HL-60 (cell line): ENCODE results near the gene SPG11.
"Not testable (repeated sequence)": the region's sequence is repeated elsewhere in the genome, so short reads cannot be mapped to it uniquely, and the experiment has no call there.

Source experiments
- DNase-seq, 2 experiments: peaks; one replicate each; pipeline ENCODE4 v3.0.0-alpha.2; 2010 to 2020; ENCODE audit warnings: low read depth in 1 of 2, low spot score in 1 of 2
- H3K27ac ChIP-seq: fragments of 250-450 bp; sonication (Bioruptor Pico); replicated peaks from 2 replicates; pipeline ENCODE4 v1.5.1; 2020; ENCODE audit warnings: mild to moderate bottlenecking, moderate library complexity
- H3K27me3 ChIP-seq: fragments of 250-450 bp; sonication (Bioruptor Pico); 2 replicates; pipeline ENCODE4 v1.5.1; 2021; ENCODE audit warnings: mild to moderate bottlenecking, moderate library complexity; ENCODE audit not compliant: insufficient read depth, poor library complexity, severe bottlenecking
- H3K4me3 ChIP-seq: replicated peaks from 2 replicates; pipeline ENCODE4 v1.5.1; 2011; ENCODE audit warnings: mild to moderate bottlenecking, control low read depth, low read length; ENCODE audit not compliant: insufficient read depth
- GABPA ChIP-seq: IDR thresholded peaks from 2 replicates; pipeline ENCODE4 v1.6.1; 2012; ENCODE audit warnings: low read depth
- POLR2AphosphoS5 ChIP-seq: IDR thresholded peaks from 2 replicates; pipeline ENCODE4 v1.6.1; 2012; ENCODE audit warnings: low read depth
- SPI1 ChIP-seq: IDR thresholded peaks from 2 replicates; pipeline ENCODE4 v1.6.1; 2012; ENCODE audit warnings: low read depth, mild to moderate bottlenecking, borderline replicate concordance
- TF ChIP-seq, protein P1 (sequence below): IDR thresholded peaks from 2 replicates; pipeline ENCODE4 v1.6.1; 2012; ENCODE audit warnings: low read depth; ENCODE audit not compliant: insufficient replicate concordance
- TF ChIP-seq, protein P2 (sequence below): IDR thresholded peaks from one replicate; pipeline ENCODE4 v1.5.1; 2011; ENCODE audit warnings: low read length, control low read depth, inconsistent platforms; ENCODE audit not compliant: insufficient read depth

SPG11 gene

DNA sequence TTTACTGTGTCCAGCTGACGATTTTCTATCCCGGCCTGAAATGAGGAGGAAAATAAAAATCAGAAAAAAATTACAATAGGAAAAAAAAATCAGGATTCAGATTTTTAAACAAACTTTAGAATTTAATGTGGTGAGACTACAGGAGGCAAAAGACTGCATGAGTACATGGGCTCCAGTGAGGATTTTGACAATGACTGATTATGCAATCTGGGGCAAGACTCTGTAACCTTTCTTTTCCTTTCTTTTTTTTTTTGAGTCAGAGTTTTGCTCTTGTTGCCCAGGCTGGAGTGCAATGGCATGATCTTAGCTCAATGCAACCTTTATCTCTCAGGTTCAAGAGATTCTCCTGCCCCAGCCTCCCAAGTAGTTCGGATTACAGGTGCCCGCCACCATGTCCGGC is 29.9 kb downstream of the SPG11 start:
- no peak for DNase-seq
- Histone ChIP-seq H3K27me3 (no peaks in the 10 kb centered on the region), H3K4me3 (no peak overlapping the region)

DNA sequence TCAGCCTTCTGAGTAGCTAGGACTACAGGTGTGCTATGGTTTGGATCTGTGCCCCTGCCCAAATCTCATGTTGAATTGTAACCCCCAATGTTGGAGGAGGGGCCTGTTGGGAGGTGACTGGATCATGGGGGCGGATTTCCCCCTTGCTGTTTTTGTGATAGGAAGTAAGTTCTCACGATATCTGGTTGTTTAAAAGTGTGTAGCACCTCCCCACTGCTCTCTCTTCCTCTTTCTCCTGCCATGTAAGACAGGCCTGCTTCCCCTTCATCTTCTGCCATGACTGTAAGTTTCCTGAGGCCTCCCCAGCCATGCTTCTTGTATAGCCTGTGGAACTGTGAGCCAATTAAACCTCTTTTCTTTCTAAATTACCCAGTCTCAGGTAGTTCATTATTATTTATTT is 38.2 kb downstream of the SPG11 start:
- DNase-seq: peak; percentile 16 to 22
- TF ChIP-seq SPI1: peak; percentile 60; the same call in 1 of the 2 replicates
- H3K4me3 ChIP-seq, H3K27me3 ChIP-seq, H3K27ac ChIP-seq: not testable (repeated sequence)

More for the DNA sequence above, 29.9 kb downstream of the SPG11 start:
- TF ChIP-seq, protein P1, sequence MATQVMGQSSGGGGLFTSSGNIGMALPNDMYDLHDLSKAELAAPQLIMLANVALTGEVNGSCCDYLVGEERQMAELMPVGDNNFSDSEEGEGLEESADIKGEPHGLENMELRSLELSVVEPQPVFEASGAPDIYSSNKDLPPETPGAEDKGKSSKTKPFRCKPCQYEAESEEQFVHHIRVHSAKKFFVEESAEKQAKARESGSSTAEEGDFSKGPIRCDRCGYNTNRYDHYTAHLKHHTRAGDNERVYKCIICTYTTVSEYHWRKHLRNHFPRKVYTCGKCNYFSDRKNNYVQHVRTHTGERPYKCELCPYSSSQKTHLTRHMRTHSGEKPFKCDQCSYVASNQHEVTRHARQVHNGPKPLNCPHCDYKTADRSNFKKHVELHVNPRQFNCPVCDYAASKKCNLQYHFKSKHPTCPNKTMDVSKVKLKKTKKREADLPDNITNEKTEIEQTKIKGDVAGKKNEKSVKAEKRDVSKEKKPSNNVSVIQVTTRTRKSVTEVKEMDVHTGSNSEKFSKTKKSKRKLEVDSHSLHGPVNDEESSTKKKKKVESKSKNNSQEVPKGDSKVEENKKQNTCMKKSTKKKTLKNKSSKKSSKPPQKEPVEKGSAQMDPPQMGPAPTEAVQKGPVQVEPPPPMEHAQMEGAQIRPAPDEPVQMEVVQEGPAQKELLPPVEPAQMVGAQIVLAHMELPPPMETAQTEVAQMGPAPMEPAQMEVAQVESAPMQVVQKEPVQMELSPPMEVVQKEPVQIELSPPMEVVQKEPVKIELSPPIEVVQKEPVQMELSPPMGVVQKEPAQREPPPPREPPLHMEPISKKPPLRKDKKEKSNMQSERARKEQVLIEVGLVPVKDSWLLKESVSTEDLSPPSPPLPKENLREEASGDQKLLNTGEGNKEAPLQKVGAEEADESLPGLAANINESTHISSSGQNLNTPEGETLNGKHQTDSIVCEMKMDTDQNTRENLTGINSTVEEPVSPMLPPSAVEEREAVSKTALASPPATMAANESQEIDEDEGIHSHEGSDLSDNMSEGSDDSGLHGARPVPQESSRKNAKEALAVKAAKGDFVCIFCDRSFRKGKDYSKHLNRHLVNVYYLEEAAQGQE: no peak
- TF ChIP-seq GABPA (no peak), SPI1 (no peak), POLR2AphosphoS5 (no peak)
- TF ChIP-seq, protein P2, sequence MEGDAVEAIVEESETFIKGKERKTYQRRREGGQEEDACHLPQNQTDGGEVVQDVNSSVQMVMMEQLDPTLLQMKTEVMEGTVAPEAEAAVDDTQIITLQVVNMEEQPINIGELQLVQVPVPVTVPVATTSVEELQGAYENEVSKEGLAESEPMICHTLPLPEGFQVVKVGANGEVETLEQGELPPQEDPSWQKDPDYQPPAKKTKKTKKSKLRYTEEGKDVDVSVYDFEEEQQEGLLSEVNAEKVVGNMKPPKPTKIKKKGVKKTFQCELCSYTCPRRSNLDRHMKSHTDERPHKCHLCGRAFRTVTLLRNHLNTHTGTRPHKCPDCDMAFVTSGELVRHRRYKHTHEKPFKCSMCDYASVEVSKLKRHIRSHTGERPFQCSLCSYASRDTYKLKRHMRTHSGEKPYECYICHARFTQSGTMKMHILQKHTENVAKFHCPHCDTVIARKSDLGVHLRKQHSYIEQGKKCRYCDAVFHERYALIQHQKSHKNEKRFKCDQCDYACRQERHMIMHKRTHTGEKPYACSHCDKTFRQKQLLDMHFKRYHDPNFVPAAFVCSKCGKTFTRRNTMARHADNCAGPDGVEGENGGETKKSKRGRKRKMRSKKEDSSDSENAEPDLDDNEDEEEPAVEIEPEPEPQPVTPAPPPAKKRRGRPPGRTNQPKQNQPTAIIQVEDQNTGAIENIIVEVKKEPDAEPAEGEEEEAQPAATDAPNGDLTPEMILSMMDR: no peak
- H3K27ac ChIP-seq: no peak overlapping the region

DNA sequence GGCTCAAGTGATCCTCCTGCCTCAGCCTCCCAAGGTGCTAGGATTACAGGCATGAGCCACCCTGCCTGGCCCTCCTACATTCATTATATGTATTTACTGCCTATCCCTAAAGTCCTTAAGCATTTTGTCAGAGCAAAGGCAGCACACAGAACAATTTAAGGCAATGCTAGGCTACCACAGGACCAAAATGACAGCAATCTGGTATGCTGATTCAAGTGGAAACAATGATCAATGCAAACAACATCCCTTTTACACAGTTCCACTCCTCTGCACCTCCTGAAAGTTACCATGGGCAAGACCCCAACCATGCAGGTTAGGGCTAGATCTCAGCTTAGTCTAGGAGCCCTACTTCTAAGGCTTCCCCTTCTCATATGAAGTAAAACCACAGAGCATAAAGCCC is 40.3 kb downstream of the SPG11 start:
- TF ChIP-seq POLR2AphosphoS5: no peak
- TF ChIP-seq, protein P2: no peak
- no peak for TF ChIP-seq SPI1
- TF ChIP-seq GABPA: no peak
- TF ChIP-seq, protein P1: no peak
- DNase-seq: no peak
- Histone ChIP-seq H3K4me3 (no peak overlapping the region), H3K27me3 (no peaks in the 10 kb centered on the region), H3K27ac (no peak overlapping the region)

DNA sequence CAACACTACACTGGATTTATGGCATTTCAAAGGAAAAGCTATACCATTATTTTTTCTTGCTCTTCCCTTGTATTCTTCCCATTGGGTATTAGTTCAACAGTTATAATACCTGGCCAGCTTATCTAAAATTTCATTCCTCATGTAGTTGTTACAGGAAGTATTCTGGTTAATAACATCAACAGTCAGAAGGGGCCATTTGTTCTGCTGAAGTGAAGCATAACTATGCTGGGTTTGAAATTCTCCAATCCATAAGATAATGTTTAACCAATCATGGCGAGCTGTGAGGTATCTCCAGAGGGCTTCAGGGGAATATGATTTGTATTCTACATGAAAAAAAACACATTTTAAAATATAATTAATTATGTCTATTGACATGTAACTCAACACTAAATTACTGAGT is 43.4 kb downstream of the SPG11 start:
- TF ChIP-seq GABPA: no peak
- no peak for TF ChIP-seq SPI1
- TF ChIP-seq, protein P2: no peak
- TF ChIP-seq, protein P1: no peak
- no peak overlapping the region for H3K27ac ChIP-seq

More for the DNA sequence above, 43.4 kb downstream of the SPG11 start:
- H3K27me3 ChIP-seq: no peaks in the 10 kb centered on the region
- DNase-seq: no peak
- no peak overlapping the region for H3K4me3 ChIP-seq
